ENCODE data around the gene MT1H. TPM values are rescaled to one million over a fixed set of nuclear protein-coding genes. Genes with fewer than 3 reads are reported as not detected.

The MT1H gene
- total and polyA plus RNA-seq, 4 experiments from 2014 or later = 0.78 TPM; not detected in 3

GRCh38 chr16:56631832-56632155, 37.8 kb upstream of the MT1H start:
- POLR2A ChIA-PET (ENCODE audit: partially characterized antibody) = no interaction called here
- Histone ChIP-seq H3K4me1 (ENCODE audit: insufficient read depth, low read length) (peaks cover 24% of the 10 kb centered on the region), H3K27me3 (ENCODE audit: insufficient read depth, low read length) (peaks cover 35% of the 10 kb centered on the region), H3K9me3 (ENCODE audit: control insufficient read depth in 1 of 2, low read length in 2 of 2) (no peaks in the 10 kb centered on the region), H3K27ac (ENCODE audit: low read depth, low read length) (no peak overlapping the region), H3K36me3 (ENCODE audit: insufficient read depth, low read length) (no peaks in the 10 kb centered on the region), H3K4me3 (ENCODE audit: low read length in 2 of 2) (no peak overlapping the region)
- Mint-ChIP-seq H3K27ac (no peak overlapping the region), H3K4me3 (peak overlapping the region; percentile 24 to 82 (median 68)), H3K9me3 (no peaks in the 10 kb centered on the region), H3K27me3 (peaks cover 42 to 67% of the 10 kb centered on the region in 2 donors), H3K4me1 (peaks cover 9 to 41% (median 17%) of the 10 kb centered on the region in 4 donors), H3K36me3 (no peaks in the 10 kb centered on the region)
- intact Hi-C loops (cut with micrococcal nuclease) = no loop called here
- DNase-seq = no peak
- CTCF ChIA-PET (ENCODE audit: partially characterized antibody) = no interaction called here

DNA sequence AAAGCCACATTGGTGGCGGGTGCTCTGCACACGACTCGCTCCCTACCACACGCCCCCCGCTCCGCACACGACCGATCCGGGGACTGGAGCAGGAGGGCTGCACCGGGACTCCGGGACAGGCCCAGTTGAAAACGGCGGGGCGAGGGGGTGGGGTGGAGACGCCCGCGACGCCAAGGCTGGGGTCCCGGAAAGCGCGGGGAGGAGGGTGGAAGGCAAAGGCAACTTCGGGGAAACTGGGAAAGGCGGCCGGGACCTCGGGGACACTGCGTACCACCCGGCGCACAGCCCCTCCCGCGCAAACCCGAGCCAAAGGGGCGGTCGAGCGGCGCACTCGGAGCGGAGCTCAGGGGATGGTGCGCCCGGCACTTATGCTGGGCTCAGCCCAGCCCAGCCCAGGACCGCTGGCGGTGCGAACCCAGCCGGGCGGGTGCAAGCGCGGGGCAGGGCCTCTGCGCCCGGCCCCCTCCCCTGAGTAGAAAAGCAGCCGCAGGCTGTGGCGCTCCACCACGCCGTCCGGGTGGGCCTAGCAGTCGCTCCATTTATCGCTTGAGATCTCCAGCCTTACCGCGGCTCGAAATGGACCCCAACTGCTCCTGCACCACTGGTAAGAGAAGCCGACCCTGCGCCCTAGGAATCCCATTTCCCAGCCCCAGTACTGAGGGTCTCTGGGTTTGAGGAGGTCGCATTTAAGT, 37.3 kb upstream of the MT1H start, which contains the start of gene MT1M:
Gene MT1M, plus strand, starts transcription at position 504 of the 692 bp plus-strand sequence. Its CDS starts 73 bp downstream, at position 577.
- Histone ChIP-seq H3K4me3 (ENCODE audit: low read length in 2 of 2) (no peak within 1 kb of the TSS), H3K36me3 (ENCODE audit: insufficient read depth, low read length) (no peaks in the 10 kb centered on the region), H3K9me3 (ENCODE audit: control insufficient read depth in 1 of 2, low read length in 2 of 2) (no peaks in the 10 kb centered on the region), H3K27ac (ENCODE audit: low read depth, low read length) (no peak within 1 kb of the TSS), H3K27me3 (ENCODE audit: insufficient read depth, low read length) (peaks cover 35% of the 10 kb centered on the region), H3K4me1 (ENCODE audit: insufficient read depth, low read length) (peaks cover 24% of the 10 kb centered on the region)
- intact Hi-C loops (cut with micrococcal nuclease) = no loop called here
- CTCF ChIA-PET (ENCODE audit: partially characterized antibody) = no interaction called here
- POLR2A ChIA-PET (ENCODE audit: partially characterized antibody) = no interaction called here
- Mint-ChIP-seq H3K4me3 (peak within 1 kb of the TSS; percentile 55 to 82 (median 70)), H3K27me3 (peaks cover 47 to 68% of the 10 kb centered on the region in 2 donors), H3K36me3 (no peaks in the 10 kb centered on the region), H3K27ac (no peak within 1 kb of the TSS), H3K9me3 (no peaks in the 10 kb centered on the region), H3K4me1 (peaks cover 9 to 46% (median 18%) of the 10 kb centered on the region in 4 donors)
- no peak for DNase-seq

GRCh38 chr16:56632848-56633365, 36.7 kb upstream of the MT1H start:
- no peak overlapping the region for H3K27ac Mint-ChIP-seq
- H3K36me3 Mint-ChIP-seq = no peaks in the 10 kb centered on the region
- Histone ChIP-seq H3K36me3 (ENCODE audit: insufficient read depth, low read length) (no peaks in the 10 kb centered on the region), H3K4me1 (ENCODE audit: insufficient read depth, low read length) (peaks cover 26% of the 10 kb centered on the region), H3K9me3 (ENCODE audit: control insufficient read depth in 1 of 2, low read length in 2 of 2) (no peaks in the 10 kb centered on the region), H3K4me3 (ENCODE audit: low read length in 2 of 2) (no peak overlapping the region), H3K27me3 (ENCODE audit: insufficient read depth, low read length) (peaks cover 40% of the 10 kb centered on the region), H3K27ac (ENCODE audit: low read depth, low read length) (no peak overlapping the region)
- ChIA-PET POLR2A (ENCODE audit: partially characterized antibody) (no interaction called here), CTCF (ENCODE audit: partially characterized antibody) (interaction anchor here (0.9 to 1.2 kb wide), 2 partner anchors 9 to 11 kb away, joined by 3 read pairs; no protein-coding TSS in a partner anchor)
- peaks cover 51 to 74% of the 10 kb centered on the region in 2 donors for H3K27me3 Mint-ChIP-seq
- intact Hi-C loops (cut with micrococcal nuclease) = no loop called here
- peaks cover 12 to 52% (median 21%) of the 10 kb centered on the region in 4 donors for H3K4me1 Mint-ChIP-seq
- DNase-seq = no peak
- no peaks in the 10 kb centered on the region for H3K9me3 Mint-ChIP-seq
- peak overlapping the region in 7 of 8 donors; percentile 17 to 71 (median 55) for H3K4me3 Mint-ChIP-seq

DNA sequence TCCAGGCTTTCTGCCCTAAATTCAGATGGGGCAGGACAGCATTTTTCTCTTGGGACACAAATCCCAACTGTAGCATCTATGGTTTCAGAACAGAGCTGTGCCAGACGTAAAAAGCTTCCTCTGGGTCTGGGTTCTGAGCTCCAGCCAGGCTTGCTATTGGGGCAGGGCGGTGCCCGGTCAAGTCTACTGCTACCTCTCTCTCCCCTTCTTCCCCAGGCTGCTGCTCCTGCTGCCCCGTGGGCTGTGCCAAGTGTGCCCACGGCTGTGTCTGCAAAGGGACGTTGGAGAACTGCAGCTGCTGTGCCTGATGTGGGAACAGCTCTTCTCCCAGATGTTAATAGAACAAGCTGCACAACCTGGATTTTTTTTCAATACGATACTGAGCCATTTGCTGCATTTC, 36.1 kb upstream of the MT1H start:
- Mint-ChIP-seq H3K36me3 (no peaks in the 10 kb centered on the region), H3K27ac (peak overlapping the region in 1 of 7 donors; percentile 19), H3K4me1 (peaks cover 14 to 55% (median 24%) of the 10 kb centered on the region in 4 donors), H3K27me3 (peaks cover 55 to 75% of the 10 kb centered on the region in 2 donors), H3K9me3 (no peaks in the 10 kb centered on the region), H3K4me3 (peak overlapping the region in 2 of 8 donors; percentile 15 to 46)
- H3K9me3 ChIP-seq (ENCODE audit: control insufficient read depth in 1 of 2, low read length in 2 of 2) = no peaks in the 10 kb centered on the region
- DNase-seq = no peak
- ChIA-PET POLR2A (ENCODE audit: partially characterized antibody) (interaction anchor here (1.3 kb wide), 1 partner anchor 24 kb away, joined by 4 read pairs; the partner anchor contains the start of gene MT1F), CTCF (ENCODE audit: partially characterized antibody) (interaction anchor here (0.9 to 1.2 kb wide), 2 partner anchors 9 to 10 kb away, joined by 3 read pairs; no protein-coding TSS in a partner anchor)
- intact Hi-C loops (cut with micrococcal nuclease) = no loop called here
- no peak overlapping the region for H3K4me3 ChIP-seq (ENCODE audit: low read length in 2 of 2)
- H3K27ac ChIP-seq (ENCODE audit: low read depth, low read length) = no peak overlapping the region
- peaks cover 46% of the 10 kb centered on the region for H3K27me3 ChIP-seq (ENCODE audit: insufficient read depth, low read length)
- H3K4me1 ChIP-seq (ENCODE audit: insufficient read depth, low read length) = peaks cover 27% of the 10 kb centered on the region
- no peaks in the 10 kb centered on the region for H3K36me3 ChIP-seq (ENCODE audit: insufficient read depth, low read length)

DNA sequence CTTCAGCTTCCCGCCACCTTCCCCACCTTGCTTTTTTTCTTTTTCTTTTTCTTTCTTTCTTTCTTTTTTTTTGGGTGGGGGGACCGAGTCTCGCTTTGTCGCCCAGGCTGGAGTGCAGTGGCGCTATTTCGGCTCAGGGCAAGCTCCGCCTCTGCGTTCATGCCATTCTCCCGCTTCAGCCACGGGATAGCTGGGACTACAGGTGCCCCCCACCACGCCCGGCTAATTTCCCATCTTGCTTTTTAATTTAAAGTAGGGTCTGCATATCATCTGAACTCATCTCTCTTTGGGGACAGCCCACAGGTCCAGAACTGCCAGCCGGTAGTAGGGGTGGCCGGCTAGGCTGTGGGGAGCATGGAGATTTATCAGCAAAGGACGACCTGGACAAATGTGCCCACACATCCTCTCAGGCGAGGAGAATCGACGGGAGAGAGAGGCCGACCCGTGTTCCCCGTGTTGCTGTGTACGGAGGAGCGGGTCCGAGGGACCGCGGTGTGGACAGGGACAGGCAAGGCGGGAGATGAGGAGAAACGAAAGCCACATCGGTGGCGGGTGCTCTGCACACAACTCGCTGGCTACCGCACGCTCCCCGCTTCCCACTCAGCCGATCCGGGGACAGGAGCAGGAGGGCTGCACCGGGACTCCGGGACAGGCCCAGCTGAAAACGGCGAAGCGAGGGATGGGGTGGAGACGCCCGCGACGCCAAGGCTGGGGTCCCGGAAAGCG, 34.7 kb upstream of the MT1H start:
- Histone ChIP-seq H3K27me3 (ENCODE audit: insufficient read depth, low read length) (peaks cover 57% of the 10 kb centered on the region), H3K27ac (ENCODE audit: low read depth, low read length) (no peak overlapping the region), H3K9me3 (ENCODE audit: control insufficient read depth in 1 of 2, low read length in 2 of 2) (no peaks in the 10 kb centered on the region), H3K4me1 (ENCODE audit: insufficient read depth, low read length) (peaks cover 27% of the 10 kb centered on the region), H3K4me3 (ENCODE audit: low read length in 2 of 2) (no peak overlapping the region), H3K36me3 (ENCODE audit: insufficient read depth, low read length) (no peaks in the 10 kb centered on the region)
- peaks cover 63 to 80% of the 10 kb centered on the region in 2 donors for H3K27me3 Mint-ChIP-seq
- H3K4me1 Mint-ChIP-seq = peaks cover 15 to 55% (median 25%) of the 10 kb centered on the region in 4 donors
- POLR2A ChIA-PET (ENCODE audit: partially characterized antibody) = interaction anchor here (0.6 to 1.3 kb wide), 2 partner anchors 9 to 23 kb away, joined by 3 to 4 read pairs; partner anchors contain the start of gene MT1F
- H3K27ac Mint-ChIP-seq = peak overlapping the region in 1 of 7 donors; percentile 22
- no peak for DNase-seq
- intact Hi-C loops (cut with micrococcal nuclease) = no loop called here
- no peaks in the 10 kb centered on the region for H3K36me3 Mint-ChIP-seq
- CTCF ChIA-PET (ENCODE audit: partially characterized antibody) = interaction anchor here (1.0 kb wide), 1 partner anchor 11 kb away, joined by 3 read pairs; no protein-coding TSS in a partner anchor
- H3K4me3 Mint-ChIP-seq = peak overlapping the region; percentile 43 to 81 (median 68)
- H3K9me3 Mint-ChIP-seq = no peaks in the 10 kb centered on the region

DNA sequence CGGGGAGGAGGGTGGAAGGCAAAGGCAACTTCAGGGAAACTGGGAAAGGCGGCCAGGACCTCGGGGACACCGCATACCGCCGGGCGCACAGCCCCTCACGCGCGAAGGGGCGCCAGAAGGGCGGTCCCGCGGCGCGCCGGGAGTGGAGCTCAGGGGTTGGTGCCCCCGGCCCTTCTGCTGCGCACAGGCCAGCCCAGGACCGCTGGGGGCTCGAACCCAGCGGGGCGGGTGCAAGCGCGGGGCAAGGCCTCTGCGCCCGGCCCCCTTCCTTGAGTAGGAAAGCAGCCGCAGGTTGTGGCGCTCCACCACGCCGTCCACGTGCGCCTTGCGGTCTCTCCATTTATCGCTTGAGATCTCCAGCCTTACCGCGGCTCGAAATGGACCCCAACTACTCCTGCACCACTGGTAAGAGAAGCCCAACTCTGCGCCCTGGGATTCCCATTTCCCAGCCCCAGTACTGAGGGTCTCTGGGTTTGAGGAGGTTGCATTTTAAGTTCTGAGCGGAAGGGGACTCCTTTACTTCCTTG, 34.1 kb upstream of the MT1H start:
- no peak overlapping the region for H3K27ac ChIP-seq (ENCODE audit: low read depth, low read length)
- peaks cover 15 to 55% (median 25%) of the 10 kb centered on the region in 4 donors for H3K4me1 Mint-ChIP-seq
- no peaks in the 10 kb centered on the region for H3K9me3 Mint-ChIP-seq
- peaks cover 67 to 79% of the 10 kb centered on the region in 2 donors for H3K27me3 Mint-ChIP-seq
- H3K4me3 Mint-ChIP-seq = peak overlapping the region in 6 of 8 donors; percentile 39 to 77 (median 56)
- H3K9me3 ChIP-seq (ENCODE audit: control insufficient read depth in 1 of 2, low read length in 2 of 2) = no peaks in the 10 kb centered on the region
- CTCF ChIA-PET (ENCODE audit: partially characterized antibody) = no interaction called here
- POLR2A ChIA-PET (ENCODE audit: partially characterized antibody) = no interaction called here
- no peak overlapping the region for H3K27ac Mint-ChIP-seq
- H3K4me1 ChIP-seq (ENCODE audit: insufficient read depth, low read length) = peaks cover 27% of the 10 kb centered on the region
- H3K36me3 ChIP-seq (ENCODE audit: insufficient read depth, low read length) = no peaks in the 10 kb centered on the region
- no peak overlapping the region for H3K4me3 ChIP-seq (ENCODE audit: low read length in 2 of 2)
- H3K36me3 Mint-ChIP-seq = no peaks in the 10 kb centered on the region
- DNase-seq = no peak
- intact Hi-C loops (cut with micrococcal nuclease) = no loop called here
- H3K27me3 ChIP-seq (ENCODE audit: insufficient read depth, low read length) = peaks cover 57% of the 10 kb centered on the region
